GM23248 (cell line): ENCODE data around the gene PLCXD1. TPM values are rescaled to one million over a fixed set of nuclear protein-coding genes. Genes with fewer than 3 reads are reported as not detected.
"Not testable (repeated sequence)": the region's sequence is repeated elsewhere in the genome, so short reads cannot be mapped to it uniquely, and the experiment has no call there.

Source experiments
- DNase-seq: peaks from one replicate; pipeline ENCODE4 v3.0.0-alpha.2; 2015
- H2AFZ ChIP-seq: fragments of 200-600 bp; sonication (generic); 2 replicates; pipeline ENCODE4 v1.6.1; 2016; ENCODE audit warnings: antibody characterized with exemption
- H3F3A ChIP-seq: fragments of 200-600 bp; sonication (generic); 2 replicates; pipeline ENCODE4 v1.6.1; 2016; ENCODE audit warnings: mild to moderate bottlenecking, antibody characterized with exemption, mixed run types; ENCODE audit not compliant: insufficient read depth
- H3K27ac ChIP-seq: fragments of 200-600 bp; sonication (generic); 2 replicates; pipeline ENCODE4 v1.5.1; 2016; ENCODE audit warnings: mild to moderate bottlenecking
- H3K27me3 ChIP-seq: fragments of 200-600 bp; sonication (generic); replicated peaks from 2 replicates; pipeline ENCODE4 v1.6.1; 2016; ENCODE audit warnings: mild to moderate bottlenecking; ENCODE audit not compliant: insufficient read depth
- H3K36me3 ChIP-seq: fragments of 200-600 bp; sonication (generic); 2 replicates; pipeline ENCODE4 v1.6.1; 2016; ENCODE audit warnings: low read depth, mild to moderate bottlenecking
- H3K4me1 ChIP-seq: fragments of 200-600 bp; sonication (generic); 2 replicates; pipeline ENCODE4 v1.6.1; 2016; ENCODE audit warnings: mild to moderate bottlenecking; ENCODE audit not compliant: insufficient read depth
- H3K4me2 ChIP-seq: fragments of 200-600 bp; sonication (generic); one replicate; pipeline ENCODE4 v1.6.1; 2016; ENCODE audit warnings: mild to moderate bottlenecking; ENCODE audit not compliant: unreplicated experiment
- H3K4me3 ChIP-seq: fragments of 200-600 bp; sonication (generic); 2 replicates; pipeline ENCODE4 v1.5.1; 2016; ENCODE audit warnings: mild to moderate bottlenecking
- H3K79me2 ChIP-seq: fragments of 200-600 bp; sonication (generic); 2 replicates; pipeline ENCODE4 v1.6.1; 2016; ENCODE audit warnings: mild to moderate bottlenecking; ENCODE audit not compliant: insufficient read depth
- H3K9ac ChIP-seq: fragments of 200-600 bp; sonication (generic); 2 replicates; pipeline ENCODE4 v1.6.1; 2016; ENCODE audit warnings: mild to moderate bottlenecking
- H3K9me2 ChIP-seq: fragments of 200-600 bp; sonication (generic); 2 replicates; pipeline ENCODE4 v1.6.1; 2016; ENCODE audit warnings: mixed run types, mild to moderate bottlenecking, moderate library complexity; ENCODE audit not compliant: insufficient read depth
- H3K9me3 ChIP-seq: fragments of 200-600 bp; sonication (generic); one replicate; pipeline ENCODE4 v1.6.1; 2017; ENCODE audit warnings: low read depth
- H4K20me1 ChIP-seq: fragments of 200-600 bp; sonication (generic); 2 replicates; pipeline ENCODE4 v1.6.0; 2016; ENCODE audit not compliant: insufficient read depth
- EZH2 ChIP-seq: fragments of 200-600 bp; sonication (generic); IDR thresholded peaks from 2 replicates; pipeline ENCODE4 v1.6.1; 2018; ENCODE audit warnings: antibody characterized with exemption, mild to moderate bottlenecking; ENCODE audit not compliant: insufficient read depth, poor library complexity, severe bottlenecking
- EZH2phosphoT487 ChIP-seq: fragments of 200-600 bp; sonication (generic); IDR thresholded peaks from 2 replicates; pipeline ENCODE4 v1.6.1; 2018; ENCODE audit warnings: antibody characterized with exemption, moderate library complexity, mild to moderate bottlenecking, low read depth; ENCODE audit not compliant: insufficient read depth
- WGBS, 2 experiments: methylation state at CpG; one replicate each; pipeline ENCODE4 v1.1.6; 2015 to 2017; ENCODE audit warnings: low lambda C conversion rate in 2 of 2, low coverage in 1 of 2; ENCODE audit errors: missing lambda C conversion rate in 2 of 2; 5-methylcytosine and 5-hydroxymethylcytosine counted together
- in situ Hi-C: fragments of 300-500 bp; cut with MboI; formaldehyde crosslinking; loops from 2 replicates; pipeline ENCODE4 v1.15.0; 2020
- polyA plus RNA-seq: library from polyadenylated mRNA; unstranded; fragments of >200 nt; fragmentation: Nextera tagmentation; extraction: Ambion mirVana; gene quantifications from 2 replicates; pipeline ENCODE4 v1.2.1, GENCODE V29; 2016
- total RNA-seq: library from RNA; depleted of rRNA; stranded (reverse); fragments of >200 nt; shearing (Covaris generic); gene quantifications from 2 replicates; pipeline ENCODE4 v1.2.3, GENCODE V29; 2014

PLCXD1 gene
- total and polyA plus RNA-seq, 2 experiments from 2014 or later = 3.3 to 4.3 TPM

DNA sequence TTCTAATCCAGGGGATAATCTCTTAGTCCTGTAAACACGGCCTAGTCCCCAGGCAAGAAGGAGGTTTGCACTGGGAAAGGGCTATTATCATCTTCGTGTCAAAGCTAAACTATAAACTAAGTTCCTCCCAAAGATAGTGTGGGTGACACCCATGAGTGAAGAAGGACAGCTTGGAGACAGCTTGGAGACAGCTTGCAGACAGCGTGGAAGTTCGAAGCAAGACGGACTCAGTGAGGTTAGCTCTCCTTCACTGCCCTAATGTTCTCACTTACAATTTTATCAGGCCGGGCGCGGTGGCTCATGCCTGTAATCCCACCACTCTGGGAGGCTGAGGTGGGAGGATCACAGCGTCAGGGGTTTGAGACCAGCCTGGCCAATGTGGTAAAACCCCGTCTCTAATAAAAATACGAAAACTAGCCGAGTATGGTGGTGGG, 19.2 kb upstream of the PLCXD1 start:
- Histone ChIP-seq H2AFZ (no peak overlapping the region), H3F3A (no peaks in the 10 kb centered on the region), H3K27me3 (no peaks in the 10 kb centered on the region), H3K9me2 (no peaks in the 10 kb centered on the region), H3K36me3 (no peaks in the 10 kb centered on the region), H3K9ac (no peak overlapping the region), H3K4me3 (no peak overlapping the region), H4K20me1 (no peaks in the 10 kb centered on the region), H3K79me2 (no peaks in the 10 kb centered on the region), H3K4me1 (no peaks in the 10 kb centered on the region), H3K4me2 (no peak overlapping the region), H3K9me3 (no peaks in the 10 kb centered on the region), H3K27ac (no peak overlapping the region)
- TF ChIP-seq EZH2phosphoT487 = no peak
- TF ChIP-seq EZH2 = no peak
- in situ Hi-C loops = no loop called here
- WGBS, 2 experiments = 67 to 71% methylated on average over 12 of the region's 12 CpGs
- DNase-seq = no peak

DNA sequence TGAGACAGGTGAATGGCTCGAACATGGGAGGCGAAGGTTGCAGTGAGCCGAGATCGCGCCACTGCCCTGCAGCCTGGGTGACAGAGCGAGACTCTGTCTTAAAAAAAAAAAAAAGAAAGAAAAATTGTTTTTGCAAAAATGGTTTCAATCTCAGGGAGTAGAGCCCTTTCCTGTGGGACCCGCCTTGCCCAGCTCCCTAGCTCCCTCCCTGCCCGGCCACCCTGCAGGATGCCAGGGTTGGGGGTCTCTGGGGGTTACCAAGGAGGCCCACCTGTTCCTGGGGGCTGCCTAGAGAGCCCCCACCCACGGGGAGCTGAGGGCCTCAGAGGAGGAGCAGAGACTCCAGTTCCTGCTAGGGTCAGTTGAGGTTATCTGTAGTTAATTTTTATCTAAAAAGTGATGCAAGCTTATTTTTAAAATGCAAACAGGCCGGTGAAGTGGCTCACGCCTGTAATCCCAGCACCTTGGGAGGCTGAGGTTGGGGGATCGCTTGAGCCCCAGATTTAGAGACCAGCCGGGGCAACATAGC, 18.7 kb upstream of the PLCXD1 start:
- no peak for DNase-seq
- Histone ChIP-seq H2AFZ (no peak overlapping the region), H3K4me1 (no peaks in the 10 kb centered on the region), H3F3A (no peaks in the 10 kb centered on the region), H3K4me3 (no peak overlapping the region), H3K27ac (no peak overlapping the region), H3K9me2 (no peaks in the 10 kb centered on the region), H3K4me2 (no peak overlapping the region), H3K36me3 (no peaks in the 10 kb centered on the region), H3K9me3 (no peaks in the 10 kb centered on the region), H3K27me3 (no peaks in the 10 kb centered on the region), H3K79me2 (no peaks in the 10 kb centered on the region), H3K9ac (no peak overlapping the region), H4K20me1 (no peaks in the 10 kb centered on the region)
- TF ChIP-seq EZH2 (no peak), EZH2phosphoT487 (no peak)
- 71 to 73% methylated on average over 13 of the region's 13 CpGs for WGBS, 2 experiments
- in situ Hi-C loops = no loop called here

DNA sequence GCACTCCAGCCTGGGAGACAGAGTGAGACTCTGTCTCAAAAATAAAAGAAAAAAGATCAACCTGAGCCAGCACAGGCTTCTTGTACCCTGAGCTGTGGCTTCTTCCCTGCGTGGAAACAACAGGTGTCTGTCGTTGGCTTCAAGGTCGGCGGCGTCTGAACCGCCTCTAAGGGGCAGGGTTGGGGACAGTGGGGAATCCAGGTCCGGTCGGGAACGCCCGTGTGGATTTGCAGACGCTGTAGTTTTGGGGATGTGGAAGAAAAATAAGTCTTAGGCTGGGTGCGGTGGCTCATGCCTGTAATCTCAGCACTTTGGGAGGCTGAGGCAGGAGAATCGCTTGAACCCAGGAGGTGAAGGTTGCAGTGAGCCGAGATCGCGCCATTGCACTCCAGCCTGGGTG, 17.2 kb upstream of the PLCXD1 start:
- H4K20me1 ChIP-seq, H3F3A ChIP-seq, H3K9me3 ChIP-seq, H3K9me2 ChIP-seq, H3K36me3 ChIP-seq, H3K4me2 ChIP-seq, in situ Hi-C loops, H3K4me1 ChIP-seq, H2AFZ ChIP-seq, H3K9ac ChIP-seq, H3K79me2 ChIP-seq, DNase-seq, H3K27me3 ChIP-seq, H3K27ac ChIP-seq, H3K4me3 ChIP-seq: not testable (repeated sequence)
- 74 to 81% methylated on average over 16 of the region's 16 CpGs for WGBS, 2 experiments

DNA sequence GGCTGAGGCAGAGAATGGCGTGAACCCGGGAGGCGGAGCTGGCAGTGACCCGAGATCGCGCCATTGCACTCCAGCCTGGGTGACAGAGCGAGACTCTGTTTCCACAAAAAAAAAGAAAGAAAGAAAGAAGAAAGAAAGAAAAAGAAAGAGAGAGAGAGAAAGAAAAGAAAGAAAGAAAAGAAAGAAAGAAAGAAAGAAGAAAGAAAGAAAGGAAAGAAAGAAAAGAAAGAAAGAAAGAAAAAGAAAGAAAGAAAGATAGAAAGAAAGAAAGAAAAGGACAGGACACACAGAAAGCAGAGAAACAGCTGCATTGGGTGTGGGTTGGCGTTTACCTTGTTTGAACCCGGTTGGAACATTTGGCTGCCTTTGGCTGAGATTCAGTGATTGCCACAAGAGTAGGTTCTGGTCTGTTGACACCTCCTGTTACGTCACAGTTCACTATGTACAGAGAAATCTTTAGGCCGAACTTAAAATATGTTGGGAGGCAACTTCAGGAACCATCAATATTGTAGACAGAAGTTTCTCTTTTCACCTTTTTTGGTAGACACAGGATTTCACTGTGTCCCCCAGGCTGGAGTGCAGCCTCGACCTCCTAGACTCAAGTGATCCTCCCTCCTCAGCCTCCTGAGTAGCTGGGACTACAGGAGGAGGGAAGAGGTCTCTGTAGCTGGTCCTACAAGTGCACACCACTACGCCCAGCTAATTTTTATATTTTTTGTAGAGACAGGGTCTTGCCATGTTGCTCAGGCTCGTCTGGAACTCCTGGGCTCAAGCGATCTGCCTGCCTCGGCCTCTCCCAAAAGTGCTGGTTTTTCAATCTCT, 16.3 kb upstream of the PLCXD1 start:
- H3K4me1 ChIP-seq = no peaks in the 10 kb centered on the region
- H3K9ac ChIP-seq = no peak overlapping the region
- H3K27me3 ChIP-seq = no peaks in the 10 kb centered on the region
- no peaks in the 10 kb centered on the region for H3K9me2 ChIP-seq
- DNase-seq = peak; percentile 51
- TF ChIP-seq EZH2phosphoT487 (no peak), EZH2 (no peak)
- no peaks in the 10 kb centered on the region for H3K36me3 ChIP-seq
- H3K79me2 ChIP-seq = no peaks in the 10 kb centered on the region
- in situ Hi-C loops = no loop called here
- no peaks in the 10 kb centered on the region for H3F3A ChIP-seq
- no peak overlapping the region for H3K4me3 ChIP-seq
- no peaks in the 10 kb centered on the region for H4K20me1 ChIP-seq
- no peaks in the 10 kb centered on the region for H3K9me3 ChIP-seq
- WGBS, 2 experiments = 58 to 60% methylated on average over 16 of the region's 16 CpGs
- H3K27ac ChIP-seq = no peak overlapping the region
- H3K4me2 ChIP-seq = no peak overlapping the region
- H2AFZ ChIP-seq = no peak overlapping the region
